PC-9 (cell line): ENCODE data around the gene TFF2.

Experiments
- EZH2 ChIP-seq: fragments of 200-600 bp; sonication (generic); IDR thresholded peaks from 2 replicates; pipeline ENCODE4 v1.8.0; 2017; ENCODE audit warnings: antibody characterized with exemption, low read depth
- TF ChIP-seq, protein P1 (sequence below): fragments of 200-600 bp; sonication (generic); conservative IDR thresholded peaks from 2 replicates; pipeline ENCODE4 v1.6.1; 2017; ENCODE audit warnings: mixed run types, antibody characterized with exemption, mild to moderate bottlenecking, moderate library complexity

GRCh38 chr21:42353623-42354022 lies 2.8 kb upstream of the TFF2 start:
- TF ChIP-seq, protein P1, sequence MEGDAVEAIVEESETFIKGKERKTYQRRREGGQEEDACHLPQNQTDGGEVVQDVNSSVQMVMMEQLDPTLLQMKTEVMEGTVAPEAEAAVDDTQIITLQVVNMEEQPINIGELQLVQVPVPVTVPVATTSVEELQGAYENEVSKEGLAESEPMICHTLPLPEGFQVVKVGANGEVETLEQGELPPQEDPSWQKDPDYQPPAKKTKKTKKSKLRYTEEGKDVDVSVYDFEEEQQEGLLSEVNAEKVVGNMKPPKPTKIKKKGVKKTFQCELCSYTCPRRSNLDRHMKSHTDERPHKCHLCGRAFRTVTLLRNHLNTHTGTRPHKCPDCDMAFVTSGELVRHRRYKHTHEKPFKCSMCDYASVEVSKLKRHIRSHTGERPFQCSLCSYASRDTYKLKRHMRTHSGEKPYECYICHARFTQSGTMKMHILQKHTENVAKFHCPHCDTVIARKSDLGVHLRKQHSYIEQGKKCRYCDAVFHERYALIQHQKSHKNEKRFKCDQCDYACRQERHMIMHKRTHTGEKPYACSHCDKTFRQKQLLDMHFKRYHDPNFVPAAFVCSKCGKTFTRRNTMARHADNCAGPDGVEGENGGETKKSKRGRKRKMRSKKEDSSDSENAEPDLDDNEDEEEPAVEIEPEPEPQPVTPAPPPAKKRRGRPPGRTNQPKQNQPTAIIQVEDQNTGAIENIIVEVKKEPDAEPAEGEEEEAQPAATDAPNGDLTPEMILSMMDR: no peak
- no peak for TF ChIP-seq EZH2
